Inferior parietal cortex (tissue), 1 donor: Measurements from ENCODE around the gene ZFTA.
"Not testable (repeated sequence)": the region's sequence is repeated elsewhere in the genome, so short reads cannot be mapped to it uniquely, and the experiment has no call there.

ENCODE experiments used
- DNase-seq: peaks from one replicate; pipeline ENCODE4 v3.0.0-alpha.2; 2016; ENCODE audit errors: extremely low spot score

ZFTA gene

DNA sequence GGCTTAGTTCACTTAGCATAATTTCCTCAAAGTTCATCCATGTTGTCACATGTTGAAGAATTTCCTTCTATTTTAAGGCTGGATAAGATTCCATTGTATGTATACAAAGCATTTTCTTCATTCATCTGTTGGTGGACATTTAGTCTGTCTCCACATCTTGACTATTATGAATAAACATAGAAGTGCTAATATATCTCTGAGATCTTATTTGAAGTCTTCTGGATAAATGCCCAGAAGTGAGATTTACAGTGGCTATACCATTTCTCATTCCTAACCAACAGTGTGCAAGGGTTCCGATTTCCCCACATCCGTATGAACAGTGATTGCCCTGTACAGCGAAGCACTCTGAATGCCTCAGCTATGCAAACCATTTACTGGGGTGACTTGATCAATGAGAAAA lies 6.6 kb upstream of the ZFTA start:
- no peak for DNase-seq

DNA sequence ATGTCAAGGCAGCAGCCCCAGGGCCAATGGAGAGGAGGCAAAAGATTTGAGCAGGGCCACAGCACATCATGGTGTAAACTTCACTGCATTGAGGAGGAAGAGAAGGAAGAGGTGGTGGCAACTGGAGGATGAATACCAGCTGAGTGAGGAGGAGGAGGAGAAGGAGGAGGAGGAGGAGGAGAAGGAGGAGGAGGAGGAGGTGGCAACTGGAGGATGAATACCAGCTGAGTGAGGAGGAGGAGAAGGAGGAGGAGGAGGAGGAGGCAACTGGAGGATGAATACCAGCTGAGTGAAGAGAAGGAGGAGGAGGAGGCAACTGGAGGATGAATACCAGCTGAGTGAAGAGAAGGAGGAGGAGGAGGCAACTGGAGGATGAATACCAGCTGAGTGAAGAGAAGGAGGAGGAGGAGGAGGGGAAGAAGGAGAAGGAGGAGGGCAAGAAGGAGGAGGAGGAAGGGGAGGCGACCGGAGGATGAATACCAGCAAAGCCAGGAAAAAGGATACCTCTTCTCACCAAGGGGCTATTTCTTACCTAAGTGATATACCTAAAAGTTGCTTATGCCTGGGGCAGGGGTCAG lies 3.3 kb upstream of the ZFTA start:
- DNase-seq: not testable (repeated sequence)

DNA sequence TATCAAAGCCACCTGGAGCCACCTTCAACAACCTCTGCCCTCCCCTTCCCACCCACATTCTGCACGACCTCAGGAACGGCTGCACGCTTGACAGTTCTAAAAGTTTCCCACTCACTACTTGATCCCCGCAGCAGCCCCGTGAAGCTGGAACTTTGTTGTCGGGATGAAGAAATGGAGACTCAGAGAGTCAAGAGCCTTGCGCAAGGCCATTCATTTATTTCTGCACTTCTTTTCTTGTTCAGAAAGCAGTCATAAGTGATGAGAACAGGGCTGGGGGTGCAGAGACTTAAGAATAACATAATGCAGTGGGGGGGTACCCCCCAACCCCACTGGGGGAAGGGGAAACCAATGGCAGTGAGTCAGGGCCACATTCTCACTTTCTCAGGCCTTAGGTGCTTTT lies 2.2 kb upstream of the ZFTA start:
- DNase-seq: no peak

DNA sequence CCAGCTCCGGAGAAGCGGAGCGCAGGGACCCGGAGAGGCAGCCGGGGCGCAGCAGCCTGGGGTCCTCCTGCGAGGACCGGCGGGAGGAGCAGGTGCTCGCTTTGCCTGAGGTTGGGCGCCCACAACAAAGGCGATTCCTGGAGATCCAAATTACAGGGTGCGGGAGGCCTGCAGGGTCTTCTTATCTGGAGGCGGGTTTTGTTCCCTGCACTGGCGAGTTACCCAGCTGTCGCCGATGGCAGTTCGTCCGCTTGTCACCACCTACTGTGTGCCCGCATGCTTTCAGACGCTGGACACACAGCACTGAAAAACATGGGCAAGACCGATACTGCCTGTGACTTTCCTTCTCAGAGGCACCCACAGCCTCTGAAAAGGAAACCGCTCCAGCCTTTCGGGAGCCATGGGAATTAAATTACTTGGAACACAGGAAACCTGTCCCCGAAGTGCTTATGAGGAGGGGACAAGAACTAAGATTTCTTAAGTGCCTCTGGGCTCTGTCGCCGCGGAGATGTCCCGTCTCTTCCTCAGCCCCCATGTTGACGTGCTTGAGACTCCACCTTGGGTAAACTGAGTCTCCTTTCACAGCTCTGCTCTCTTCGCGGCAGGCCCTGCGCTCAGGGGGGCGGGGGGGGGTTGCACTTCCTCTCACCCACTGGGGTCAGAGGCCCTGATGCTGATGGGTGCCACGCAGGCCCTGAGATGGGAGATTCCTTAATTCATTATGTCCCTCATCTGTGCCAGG lies 1.3 kb upstream of the ZFTA start:
- DNase-seq: peak; percentile 22

DNA sequence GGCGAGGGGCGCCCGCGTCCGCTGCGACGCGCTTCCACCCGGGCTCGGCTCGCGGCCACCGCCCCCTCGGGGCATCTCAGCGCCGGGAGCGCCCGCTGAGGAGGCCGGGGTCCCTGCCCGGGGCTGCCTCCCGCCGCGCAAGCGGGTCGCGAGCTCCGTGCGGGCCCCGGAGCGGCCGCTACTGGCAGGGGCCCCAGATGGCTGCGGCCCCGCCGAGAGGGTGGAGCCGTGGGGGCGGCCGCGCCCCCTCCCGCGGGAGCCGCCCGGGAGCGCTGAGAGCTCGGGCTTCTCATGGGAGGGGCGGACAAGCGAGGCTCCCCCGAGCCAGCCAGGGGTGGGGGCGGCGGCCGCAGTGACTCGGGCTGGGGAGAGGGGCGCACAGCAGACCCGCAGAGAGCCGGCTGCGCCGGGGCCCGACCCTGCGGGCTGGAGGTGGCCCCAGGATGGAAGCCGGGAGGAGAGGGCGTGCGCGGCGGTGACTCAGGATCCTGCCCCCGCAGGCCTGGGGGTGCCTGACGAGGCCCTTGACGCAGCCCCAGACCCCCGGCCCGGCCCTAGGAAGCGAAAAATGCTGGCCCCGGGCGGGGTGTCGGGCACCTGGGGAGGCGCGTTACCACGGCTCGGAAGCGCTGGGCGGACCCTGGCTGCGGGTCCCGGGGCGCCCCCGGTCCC lies 603 bp upstream of the ZFTA start:
- no peak for DNase-seq

DNA sequence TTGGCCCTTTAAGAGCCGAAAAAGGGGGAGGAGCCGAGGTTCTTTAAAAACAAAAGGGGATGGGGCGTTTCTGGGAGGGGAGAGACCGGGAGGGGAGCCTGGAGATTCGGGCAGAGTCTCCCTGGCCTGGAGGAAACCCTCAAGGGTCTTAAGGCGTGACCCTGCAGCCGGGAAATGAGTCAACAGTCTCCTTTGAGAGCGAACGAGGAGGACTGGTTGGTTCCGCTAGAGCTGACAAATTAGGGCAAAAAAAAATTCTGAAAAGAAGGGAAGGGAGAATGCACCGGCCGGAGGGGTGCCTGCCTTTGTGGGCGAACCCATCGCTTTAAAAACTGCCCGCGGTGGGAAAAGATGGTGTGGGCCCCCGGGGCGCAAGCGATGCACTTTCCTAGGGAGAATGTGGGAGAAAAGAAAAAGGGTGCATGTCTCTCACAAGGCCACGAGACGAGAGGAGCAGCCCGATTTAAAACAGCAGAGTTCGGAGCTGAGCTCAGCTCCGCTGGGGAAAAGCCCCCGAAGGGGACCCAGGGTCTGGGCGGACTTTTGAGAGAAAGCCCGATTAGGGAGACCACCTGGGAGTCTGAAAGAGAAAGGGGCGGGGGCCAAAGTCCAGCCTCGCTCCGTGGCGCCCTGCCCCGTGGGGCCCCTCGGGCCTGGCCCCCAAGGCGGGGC lies 874 bp downstream of the ZFTA start:
- DNase-seq: peak; percentile 69

DNA sequence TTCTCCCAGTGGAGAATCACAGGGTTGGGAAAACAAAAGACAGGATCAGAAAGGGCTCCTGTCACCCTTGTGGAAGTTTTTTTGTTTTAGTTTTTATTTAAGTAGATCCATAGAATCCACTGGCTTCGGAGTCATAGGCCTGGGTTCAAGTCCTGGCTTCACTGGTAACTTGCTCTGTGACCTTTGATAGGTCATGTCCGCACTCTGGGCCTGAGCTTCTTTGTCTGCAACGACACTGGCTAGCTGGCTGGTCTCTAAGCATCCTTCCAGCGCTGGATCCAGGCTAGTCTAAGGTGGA lies 1.4 kb downstream of the ZFTA start:
- no peak for DNase-seq

DNA sequence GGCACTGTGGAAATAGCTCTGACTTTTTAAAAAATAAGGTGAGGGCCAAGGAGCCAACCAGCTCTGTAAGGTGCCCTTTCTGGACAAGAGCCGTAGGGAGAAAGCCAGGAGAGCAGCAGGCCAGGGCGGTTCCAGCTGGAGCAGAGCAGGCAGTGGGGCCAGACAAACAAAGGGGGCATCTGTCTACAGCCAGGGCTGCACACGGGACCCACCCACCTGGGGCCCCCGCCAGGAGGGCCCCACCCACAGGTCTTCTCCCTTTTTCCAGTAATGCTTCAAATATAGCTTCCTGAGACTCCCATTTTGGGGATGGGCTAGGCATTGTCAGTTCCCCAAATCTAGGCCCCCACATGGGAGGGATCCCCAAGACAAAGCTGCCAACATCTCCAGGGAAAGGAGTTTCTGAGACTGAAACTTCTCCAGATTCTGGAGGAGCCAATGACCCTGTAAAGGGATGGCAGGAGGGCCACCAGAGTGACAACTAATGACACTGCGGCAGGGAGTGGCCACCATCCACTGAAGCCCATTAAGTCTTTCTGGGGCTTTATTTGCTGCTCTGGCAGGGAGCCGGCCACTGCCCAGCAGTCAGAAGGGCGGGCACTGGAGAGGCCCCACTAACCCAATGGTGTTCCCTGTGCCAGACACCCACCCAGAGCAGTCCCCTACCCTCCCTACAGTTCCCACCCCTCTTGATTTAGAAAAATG lies 1.9 kb downstream of the ZFTA start:
- DNase-seq: no peak

DNA sequence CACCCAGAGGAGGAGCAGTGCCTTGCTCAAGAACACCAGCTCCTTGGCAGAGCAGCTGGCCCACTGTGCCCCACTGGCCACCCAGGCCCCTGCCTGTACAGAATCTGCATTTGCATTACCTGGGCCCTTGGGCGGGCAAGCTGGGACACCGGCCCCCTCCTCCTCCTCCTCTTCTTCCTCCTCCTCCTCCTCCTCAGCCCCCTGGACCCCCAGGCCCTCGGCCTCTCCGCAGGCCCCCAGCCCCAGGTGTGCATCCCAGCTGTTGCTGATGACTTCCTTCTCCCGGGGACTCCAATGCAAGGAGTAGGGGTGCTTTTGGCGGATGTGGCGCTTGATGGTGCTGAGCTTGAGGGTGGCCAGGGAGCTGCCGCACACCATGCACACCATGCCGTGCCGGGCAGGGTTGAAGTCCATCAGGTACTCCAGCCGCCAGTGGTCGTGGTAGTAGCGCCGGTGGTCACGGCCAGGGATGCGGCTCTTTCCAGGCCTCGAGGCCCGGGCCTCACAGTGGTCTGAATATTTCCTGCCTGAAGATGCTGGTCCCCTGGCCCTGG lies 2.8 kb downstream of the ZFTA start:
- DNase-seq: no peak

DNA sequence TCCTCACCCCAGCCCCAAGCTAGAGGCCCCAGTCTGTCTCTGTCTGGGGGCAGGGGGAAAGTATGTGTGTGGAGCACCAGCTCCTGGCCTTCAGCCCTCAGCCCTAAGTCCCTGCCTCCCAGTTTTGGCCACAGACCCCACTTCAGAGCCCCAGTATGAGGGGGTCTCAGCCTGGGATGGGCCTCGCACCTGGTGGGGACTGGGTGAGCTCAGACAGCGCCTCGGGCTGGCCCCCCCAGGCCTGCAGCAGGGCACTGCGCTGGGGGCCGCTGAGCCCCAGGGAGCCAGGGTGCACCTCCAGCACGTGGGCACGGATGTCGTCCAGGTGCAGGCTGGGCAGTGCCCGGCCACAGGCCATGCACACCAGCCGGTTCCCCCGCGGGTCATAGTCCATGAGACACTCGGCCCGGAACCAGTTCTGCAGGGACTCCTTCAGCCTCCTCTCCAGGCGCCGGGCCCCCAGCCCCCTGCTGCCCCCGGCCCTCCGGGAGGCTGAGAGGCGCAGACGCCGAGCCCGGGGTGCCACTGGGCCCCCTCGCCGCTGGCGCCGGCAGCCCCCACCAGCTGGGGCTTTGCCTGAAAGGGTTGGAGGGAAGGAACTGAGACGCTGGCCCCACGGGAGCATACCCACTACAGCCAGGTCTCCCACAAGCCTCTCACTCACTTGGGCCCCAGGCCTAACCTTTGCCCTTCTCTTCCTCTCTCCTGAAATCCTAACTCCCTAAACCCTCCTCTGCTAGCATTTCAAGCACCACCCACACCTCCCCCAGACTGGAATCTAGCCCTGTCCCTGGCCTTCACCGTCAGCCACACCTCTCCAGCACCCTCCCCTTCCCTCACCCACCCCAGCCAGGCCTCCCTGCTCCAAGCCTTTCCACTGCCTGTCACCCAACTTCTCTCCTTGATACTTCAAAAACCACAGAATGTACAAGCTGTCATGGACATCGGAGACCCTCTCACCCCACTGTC lies 3.6 kb downstream of the ZFTA start:
- no peak for DNase-seq

DNA sequence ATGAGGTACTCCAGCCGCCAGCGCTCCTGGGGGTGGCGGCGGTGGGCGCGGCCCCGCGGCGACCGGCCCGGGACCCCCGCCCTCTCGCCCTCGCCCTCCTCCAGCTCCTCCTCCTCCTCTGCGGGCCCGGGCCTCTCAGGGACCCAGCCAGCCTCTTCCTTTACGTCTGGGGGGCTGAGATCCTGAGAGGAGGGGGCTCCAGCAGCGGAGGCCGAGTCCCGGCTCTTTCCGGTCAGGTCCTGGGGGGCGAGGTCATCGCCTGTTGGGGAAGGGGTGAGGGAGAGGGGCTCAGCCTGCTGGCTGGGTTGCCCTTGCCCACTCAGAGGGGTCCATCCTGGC lies 4.3 kb downstream of the ZFTA start:
- DNase-seq: no peak

DNA sequence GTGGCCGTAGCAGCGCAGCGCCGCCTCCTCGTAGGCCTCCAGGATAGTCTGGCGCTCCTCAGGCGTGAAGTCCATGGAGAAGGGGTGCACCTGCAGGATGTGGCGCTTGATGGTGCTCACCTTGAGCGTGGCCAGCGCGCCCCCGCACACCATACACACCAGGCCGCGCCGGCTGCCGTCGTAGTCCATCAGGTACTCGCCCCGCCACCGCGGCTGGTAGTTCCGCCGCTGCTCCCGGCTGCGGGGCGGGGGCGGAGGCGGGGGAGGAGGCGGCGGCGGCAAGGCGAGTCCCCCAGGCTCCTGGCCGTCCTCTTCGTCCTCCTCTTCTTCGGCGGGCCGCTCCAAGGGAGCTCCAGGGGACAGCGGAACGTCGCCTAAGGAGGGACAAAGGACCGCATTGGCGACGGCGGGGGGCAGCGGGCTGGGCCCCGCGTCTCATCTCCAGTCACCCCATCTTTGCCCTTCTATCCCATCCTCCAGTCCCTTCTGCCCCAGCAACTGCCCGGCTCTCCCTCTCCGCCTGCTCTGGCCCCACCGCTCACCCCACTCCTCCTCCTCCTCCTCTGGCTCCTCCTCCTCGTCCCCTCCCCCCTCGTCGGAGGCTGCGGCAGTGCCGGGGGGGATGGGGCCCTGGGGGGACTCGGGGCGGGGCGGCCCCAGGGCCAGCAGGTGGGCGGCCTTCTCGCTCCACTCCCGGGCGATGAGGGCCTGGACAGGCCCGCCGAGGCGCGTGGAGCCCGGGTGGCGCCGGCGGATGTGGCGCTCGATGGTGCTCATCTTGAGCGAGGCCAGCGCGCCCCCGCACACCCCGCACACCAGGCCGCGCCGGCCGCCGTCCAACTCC lies 4.9 kb downstream of the ZFTA start:
- no peak for DNase-seq

DNA sequence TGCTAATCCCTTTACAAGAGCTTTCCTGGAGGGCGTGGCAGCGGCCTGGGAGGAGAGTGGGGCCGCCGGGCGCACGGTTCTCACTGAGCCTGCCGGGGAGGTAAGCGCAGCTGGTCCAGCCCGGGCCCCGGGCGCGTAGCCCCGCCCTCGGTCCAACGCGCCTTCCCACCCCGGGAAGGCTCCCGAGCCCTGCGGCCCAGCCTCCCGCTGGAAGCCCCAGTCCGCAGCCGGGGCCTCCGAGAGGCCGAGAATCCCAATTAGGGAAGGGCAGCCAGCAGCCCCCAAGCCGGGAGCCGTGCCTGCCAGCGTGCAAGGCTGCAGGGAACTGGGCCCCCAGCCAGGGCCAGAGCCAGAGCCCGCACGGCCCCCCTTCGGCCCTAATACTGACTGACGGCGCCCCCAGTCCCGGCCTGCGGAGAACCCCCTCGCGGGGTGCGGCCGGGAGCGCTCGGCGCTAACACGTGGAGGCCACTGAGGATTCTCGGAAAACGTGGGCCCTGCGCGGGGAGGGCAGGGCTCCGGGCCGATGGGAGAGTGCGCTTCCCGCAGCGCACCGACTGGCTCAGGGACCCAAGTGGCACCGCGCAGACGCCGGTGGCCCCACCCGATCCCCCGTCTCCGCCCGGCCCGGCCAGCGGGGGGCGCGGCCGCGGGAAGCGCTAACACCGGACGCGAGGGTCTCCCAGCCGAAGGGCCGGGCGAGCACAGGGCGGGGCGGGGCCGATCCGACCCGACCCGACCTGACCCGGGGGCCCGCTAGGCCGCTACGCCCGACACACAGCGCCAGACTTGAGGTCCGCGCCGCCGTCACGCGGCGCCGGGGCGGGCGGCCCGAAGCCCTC lies 5.7 kb downstream of the ZFTA start:
- no peak for DNase-seq

DNA sequence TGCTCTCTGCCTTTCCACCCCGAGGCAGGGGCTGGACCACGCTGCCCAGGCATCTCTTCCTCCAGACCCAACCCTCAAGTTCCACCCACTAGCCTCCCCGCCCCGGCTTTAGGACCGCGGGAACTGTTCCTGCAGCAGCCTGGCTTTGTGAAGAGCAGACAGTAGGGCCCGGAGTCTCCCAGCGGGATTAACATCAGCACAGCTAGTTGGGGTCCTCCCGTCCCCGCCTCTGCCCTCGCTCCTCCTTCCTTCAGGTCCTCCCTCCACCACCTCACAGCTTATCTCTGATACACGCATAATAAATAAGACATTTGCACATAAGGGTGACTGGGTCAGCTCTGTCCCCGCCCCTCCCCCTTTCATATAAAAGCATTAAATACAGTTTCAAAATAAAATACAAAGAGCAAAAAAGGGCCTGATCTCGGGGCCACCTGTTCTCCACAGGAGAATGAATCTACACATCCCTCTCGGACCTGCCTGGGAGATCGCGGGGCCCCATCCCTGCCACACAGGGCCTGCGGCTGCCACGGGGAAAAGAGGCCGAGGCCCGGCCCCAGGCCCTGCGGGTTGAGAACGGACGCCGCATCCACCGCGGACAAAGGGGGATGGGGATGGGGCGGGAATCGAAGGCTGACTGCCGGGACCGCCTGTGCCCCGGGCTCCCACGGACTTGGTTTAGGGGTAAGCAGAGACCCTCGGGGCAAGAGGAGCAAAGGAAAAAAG lies 6.5 kb downstream of the ZFTA start:
- no peak for DNase-seq

DNA sequence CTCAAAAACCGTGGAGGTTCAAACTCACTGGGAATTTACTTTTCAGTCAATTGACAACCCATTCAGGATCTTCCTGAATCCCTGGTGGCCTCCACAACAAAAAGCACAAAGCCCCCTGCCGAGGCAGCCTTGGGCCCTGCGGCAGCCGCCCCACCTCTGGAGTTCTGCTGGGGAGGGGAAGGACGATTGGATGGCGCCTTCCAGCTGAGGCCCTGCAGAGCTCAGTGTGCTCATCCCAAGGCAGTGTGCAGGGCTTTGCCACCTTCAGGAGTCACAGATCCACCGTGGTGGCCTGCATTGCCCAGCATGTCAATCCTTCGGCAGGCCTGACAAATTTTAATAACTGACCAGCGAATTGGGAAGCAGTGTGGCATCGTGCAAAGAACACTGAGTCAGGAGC lies 7.4 kb downstream of the ZFTA start:
- DNase-seq: no peak

DNA sequence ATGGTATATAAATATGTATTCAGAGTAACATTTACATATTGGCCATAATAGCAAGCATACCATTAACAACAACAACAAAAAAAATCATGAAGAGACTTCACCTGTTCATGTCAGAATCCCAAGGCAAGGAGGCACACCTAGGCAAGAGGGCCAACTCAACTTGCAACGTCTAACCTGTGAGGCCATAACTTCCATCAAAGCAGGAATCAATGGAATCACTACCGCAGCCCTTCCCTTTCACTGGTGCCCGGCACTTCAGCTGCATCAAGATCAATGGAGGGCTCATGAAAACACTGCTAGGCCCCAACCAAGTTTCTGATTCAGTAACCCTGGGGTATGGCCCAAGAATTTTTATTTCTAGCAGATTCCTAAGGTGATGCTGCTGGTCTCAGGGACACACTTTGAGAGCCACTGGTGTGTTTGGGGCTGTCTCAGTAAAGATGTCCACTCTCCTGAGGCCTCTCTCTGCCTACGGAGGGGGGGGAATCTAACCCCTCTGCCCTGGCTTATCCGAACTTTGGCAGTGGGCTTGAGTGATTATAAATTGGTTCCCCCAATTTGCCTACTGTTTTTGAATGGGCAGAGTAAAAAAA lies 8.0 kb downstream of the ZFTA start:
- no peak for DNase-seq

DNA sequence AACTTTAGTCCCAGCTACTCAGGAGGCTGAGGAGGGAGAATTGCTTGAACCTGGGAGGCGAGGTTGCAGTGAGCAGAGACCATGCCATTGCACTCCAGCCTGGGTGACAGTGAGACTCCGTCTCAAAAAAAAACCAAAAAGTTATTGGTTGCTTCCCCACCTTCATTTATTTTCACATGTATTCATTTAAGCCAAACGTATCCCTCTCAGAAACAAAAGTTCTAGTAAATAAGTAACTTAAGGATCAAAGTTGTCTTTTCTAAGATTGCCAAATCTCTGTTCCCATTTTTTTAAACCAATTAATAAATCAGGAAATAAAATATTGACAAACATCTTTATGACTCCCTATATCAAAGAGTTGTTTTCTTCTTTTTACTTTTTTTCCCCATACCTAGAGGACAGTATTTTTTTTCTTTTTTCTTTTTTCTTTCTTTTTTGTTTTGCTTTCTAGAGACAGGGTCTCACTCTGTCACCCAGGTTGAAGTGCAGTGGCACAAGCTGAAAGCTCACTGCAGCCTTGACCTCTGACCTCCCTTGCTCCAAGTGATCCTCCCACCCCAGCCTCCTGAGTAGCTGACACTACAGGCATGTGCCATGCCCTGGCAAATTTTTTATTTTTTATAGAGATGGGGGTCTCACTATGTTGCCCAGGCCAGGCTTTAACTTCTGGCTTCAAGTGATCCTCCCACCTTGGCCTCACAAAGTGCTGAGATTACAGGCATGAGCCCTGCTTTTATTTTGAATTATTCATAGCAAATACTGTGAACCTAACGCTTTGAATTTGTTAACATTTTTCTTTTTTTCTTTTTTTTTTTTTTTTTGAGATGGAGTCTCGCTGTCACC lies 11.4 kb downstream of the ZFTA start:
- no peak for DNase-seq
